Measurements from ENCODE around the gene AGBL1.

Gene AGBL1

DNA sequence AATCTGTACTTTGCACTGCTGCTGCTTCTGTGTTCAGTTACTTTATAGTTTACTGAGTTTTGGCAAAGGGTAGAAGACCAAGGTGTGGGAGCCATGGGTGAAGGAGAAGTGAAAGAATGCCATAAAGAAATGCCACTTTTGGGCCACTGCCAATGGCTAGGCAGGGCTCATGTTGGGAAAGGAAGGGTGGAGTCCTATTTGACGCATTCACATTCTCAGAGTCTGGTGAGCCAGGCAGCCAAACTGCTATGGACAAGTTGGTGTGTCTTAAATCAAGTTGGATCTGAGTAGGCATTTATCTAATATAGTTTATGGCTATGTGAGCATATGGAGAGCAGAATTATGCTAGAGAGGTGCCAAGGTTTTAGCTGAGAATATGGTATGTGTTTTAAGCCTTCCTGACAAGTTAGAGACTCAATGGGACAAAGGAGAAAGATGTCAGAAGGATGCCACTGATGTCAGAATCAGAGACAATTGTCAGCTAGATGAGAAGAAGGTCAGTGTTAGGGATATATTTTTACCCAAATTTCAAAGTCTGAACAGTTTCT is 296.1 kb downstream of the AGBL1 start:
- TF ChIP-seq, protein P1, sequence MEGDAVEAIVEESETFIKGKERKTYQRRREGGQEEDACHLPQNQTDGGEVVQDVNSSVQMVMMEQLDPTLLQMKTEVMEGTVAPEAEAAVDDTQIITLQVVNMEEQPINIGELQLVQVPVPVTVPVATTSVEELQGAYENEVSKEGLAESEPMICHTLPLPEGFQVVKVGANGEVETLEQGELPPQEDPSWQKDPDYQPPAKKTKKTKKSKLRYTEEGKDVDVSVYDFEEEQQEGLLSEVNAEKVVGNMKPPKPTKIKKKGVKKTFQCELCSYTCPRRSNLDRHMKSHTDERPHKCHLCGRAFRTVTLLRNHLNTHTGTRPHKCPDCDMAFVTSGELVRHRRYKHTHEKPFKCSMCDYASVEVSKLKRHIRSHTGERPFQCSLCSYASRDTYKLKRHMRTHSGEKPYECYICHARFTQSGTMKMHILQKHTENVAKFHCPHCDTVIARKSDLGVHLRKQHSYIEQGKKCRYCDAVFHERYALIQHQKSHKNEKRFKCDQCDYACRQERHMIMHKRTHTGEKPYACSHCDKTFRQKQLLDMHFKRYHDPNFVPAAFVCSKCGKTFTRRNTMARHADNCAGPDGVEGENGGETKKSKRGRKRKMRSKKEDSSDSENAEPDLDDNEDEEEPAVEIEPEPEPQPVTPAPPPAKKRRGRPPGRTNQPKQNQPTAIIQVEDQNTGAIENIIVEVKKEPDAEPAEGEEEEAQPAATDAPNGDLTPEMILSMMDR (conservative IDR thresholded peaks at IDR 0.05; ENCODE audit: low read depth, low read length): no peak
- no peak overlapping the region for H3K4me3 ChIP-seq (ENCODE audit: low read depth, low read length)
- DNase-seq (ENCODE audit: low read depth): no peak

DNA sequence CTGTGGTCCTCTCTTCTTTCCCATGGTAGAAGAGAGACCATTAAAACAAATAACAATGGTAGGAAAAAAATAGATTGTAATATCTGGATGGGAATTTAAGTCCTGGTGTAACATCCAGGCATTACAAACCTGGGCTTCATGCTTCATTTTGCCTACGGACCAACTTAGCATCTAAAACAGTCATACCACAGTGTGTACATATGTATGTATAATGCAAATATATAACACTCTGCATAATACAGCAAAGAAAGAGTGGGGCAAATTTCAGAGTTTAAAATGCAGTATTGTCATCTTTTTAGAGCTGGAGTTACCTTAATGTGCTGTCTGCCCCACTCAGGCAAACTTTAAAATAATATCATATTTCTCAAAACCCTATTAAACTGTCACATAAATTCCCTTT is 298.2 kb downstream of the AGBL1 start:
- TF ChIP-seq, protein P1 (conservative IDR thresholded peaks at IDR 0.05; ENCODE audit: low read depth, low read length): no peak
- DNase-seq (ENCODE audit: low read depth): no peak
- no peak overlapping the region for H3K4me3 ChIP-seq (ENCODE audit: low read depth, low read length)

DNA sequence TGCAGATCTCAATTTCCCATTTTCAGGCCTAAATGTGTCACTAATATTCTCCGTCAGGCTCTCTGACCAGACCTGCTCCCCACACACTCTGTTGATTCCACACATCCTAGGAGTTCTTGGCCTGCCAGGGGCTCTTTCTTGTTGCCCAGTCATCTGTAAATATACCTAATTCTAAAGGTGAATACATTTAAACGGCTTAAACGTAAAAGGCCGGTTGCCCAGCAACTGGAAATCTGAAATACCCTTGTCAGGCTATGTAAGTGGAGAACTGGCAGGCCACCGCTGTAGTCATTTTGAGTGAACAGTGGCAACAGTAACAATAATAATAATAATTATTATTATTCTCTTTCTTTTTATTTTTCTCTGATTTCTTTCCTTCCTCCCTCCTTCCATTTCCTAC is 302.7 kb downstream of the AGBL1 start:
- TF ChIP-seq, protein P1 (conservative IDR thresholded peaks at IDR 0.05; ENCODE audit: low read depth, low read length): no peak
- no peak for DNase-seq (ENCODE audit: low read depth)
- H3K4me3 ChIP-seq (ENCODE audit: low read depth, low read length): no peak overlapping the region

DNA sequence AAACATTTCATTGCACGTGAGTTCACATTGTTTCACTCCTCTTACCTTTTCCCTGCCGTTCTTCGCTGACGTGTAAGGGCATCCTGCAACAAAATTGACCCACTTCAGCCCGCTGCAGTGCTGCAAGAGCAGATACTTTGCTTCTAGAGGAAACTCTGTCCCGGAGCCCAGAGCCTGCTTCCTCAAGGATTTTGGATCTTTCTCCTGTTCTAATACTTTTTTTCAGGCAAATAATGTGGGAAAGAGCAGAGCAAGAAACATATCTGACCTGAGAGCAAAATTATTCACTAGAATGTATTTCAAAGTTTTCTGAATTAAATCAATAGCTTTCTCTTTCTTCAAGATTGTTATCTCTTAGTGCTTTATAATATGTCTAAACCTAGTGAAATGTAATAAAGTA is 303.9 kb downstream of the AGBL1 start:
- TF ChIP-seq, protein P1 (conservative IDR thresholded peaks at IDR 0.05; ENCODE audit: low read depth, low read length): no peak
- DNase-seq (ENCODE audit: low read depth): no peak
- no peak overlapping the region for H3K4me3 ChIP-seq (ENCODE audit: low read depth, low read length)

DNA sequence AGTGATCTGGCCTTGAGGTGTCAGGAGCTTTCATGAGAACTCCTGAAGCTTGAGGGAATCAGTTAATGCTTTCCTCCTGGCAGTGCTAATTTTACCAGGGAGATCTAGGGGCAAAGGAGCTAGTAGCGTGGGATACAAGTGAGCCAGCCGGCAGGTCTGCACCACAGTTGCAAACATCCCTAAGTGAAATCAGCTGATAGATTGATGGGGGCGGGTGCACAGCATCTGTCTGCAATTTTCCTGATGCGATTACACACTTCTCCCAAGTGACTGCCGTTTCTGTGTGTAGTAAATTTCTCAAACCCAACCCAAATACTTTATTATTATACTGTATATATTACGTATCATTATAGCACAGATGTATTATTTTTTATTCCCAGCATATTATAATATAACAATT is 304.5 kb downstream of the AGBL1 start:
- TF ChIP-seq, protein P1 (conservative IDR thresholded peaks at IDR 0.05; ENCODE audit: low read depth, low read length): no peak
- no peak for DNase-seq (ENCODE audit: low read depth)
- no peak overlapping the region for H3K4me3 ChIP-seq (ENCODE audit: low read depth, low read length)

DNA sequence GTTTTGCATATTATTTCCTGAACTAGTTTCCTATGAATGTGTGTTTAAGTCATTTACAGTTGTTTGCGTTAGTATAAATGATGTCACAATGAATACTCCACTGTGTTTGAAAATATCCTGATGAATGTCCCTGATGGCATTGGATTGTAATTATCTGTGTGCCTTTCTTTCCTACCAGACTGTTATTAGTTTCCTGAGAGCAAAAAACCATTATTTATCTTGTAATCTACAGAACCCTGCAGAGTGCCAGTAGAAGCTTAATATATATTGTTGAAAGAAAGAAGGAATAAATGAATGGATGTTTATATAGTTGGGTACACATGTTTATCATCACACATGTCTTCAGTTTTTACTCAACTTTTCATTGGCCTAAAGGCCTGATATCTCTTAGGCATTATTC is 312.6 kb downstream of the AGBL1 start:
- no peak for DNase-seq (ENCODE audit: low read depth)
- H3K4me3 ChIP-seq (ENCODE audit: low read depth, low read length): no peak overlapping the region
- TF ChIP-seq, protein P1 (conservative IDR thresholded peaks at IDR 0.05; ENCODE audit: low read depth, low read length): no peak

DNA sequence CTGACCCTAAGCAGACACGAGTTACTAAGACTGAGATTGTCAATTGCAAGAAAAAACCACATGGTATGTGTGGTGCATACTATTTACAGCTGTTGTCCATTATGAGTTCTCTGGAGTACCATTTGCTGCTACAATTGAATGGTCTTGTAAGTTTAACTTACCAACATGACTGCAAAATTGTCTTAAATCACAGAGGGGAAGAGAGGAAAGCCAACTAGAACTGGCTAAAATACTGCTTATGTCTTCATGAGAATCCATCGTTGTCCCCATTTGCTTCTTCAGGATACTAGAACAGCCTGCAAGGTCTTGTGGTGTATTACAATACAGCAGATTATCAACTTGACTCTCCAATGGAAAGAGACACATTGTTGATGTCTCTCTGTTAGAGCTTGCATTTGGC is 313.2 kb downstream of the AGBL1 start:
- DNase-seq (ENCODE audit: low read depth): no peak
- TF ChIP-seq, protein P1 (conservative IDR thresholded peaks at IDR 0.05; ENCODE audit: low read depth, low read length): no peak
- no peak overlapping the region for H3K4me3 ChIP-seq (ENCODE audit: low read depth, low read length)

All from choroid plexus epithelial cell (primary cell).